Epidermal melanocyte (primary cell): Measurements from ENCODE around the gene NECAB3.
"Not testable (repeated sequence)": the region's sequence is repeated elsewhere in the genome, so short reads cannot be mapped to it uniquely, and the experiment has no call there.

ENCODE experiments used
- DNase-seq: peaks from one replicate; pipeline ENCODE4 v3.0.0; 2011; ENCODE audit warnings: low spot score; ENCODE audit not compliant: insufficient read length

Gene NECAB3

GRCh38 chr20:33651562-33652048, 22.6 kb downstream of the NECAB3 start:
- DNase-seq: no peak

GRCh38 chr20:33650753-33651561, 23.3 kb downstream of the NECAB3 start:
- DNase-seq: no peak

- no peak for DNase-seq
These were observed 24.0 kb downstream of the NECAB3 start for GRCh38 chr20:33650111-33650752.

GRCh38 chr20:33649201-33649681, 25.0 kb downstream of the NECAB3 start:
- DNase-seq: no peak

- no peak for DNase-seq
These were observed 25.7 kb downstream of the NECAB3 start for GRCh38 chr20:33648396-33649004.

GRCh38 chr20:33647603-33648395, 26.4 kb downstream of the NECAB3 start:
- no peak for DNase-seq

GRCh38 chr20:33646959-33647602, 27.1 kb downstream of the NECAB3 start:
- DNase-seq: not testable (repeated sequence)

GRCh38 chr20:33646191-33646590, 28.0 kb downstream of the NECAB3 start:
- DNase-seq: no peak

- DNase-seq: no peak
These were observed 28.8 kb downstream of the NECAB3 start for GRCh38 chr20:33645396-33645795.

GRCh38 chr20:33645072-33645358, 29.2 kb downstream of the NECAB3 start:
- DNase-seq: no peak

- no peak for DNase-seq
These were observed 29.7 kb downstream of the NECAB3 start for GRCh38 chr20:33644313-33645071.

- no peak for DNase-seq
These were observed 33.9 kb downstream of the NECAB3 start for GRCh38 chr20:33640287-33640686.

- no peak for DNase-seq
These were observed 37.5 kb downstream of the NECAB3 start for GRCh38 chr20:33636776-33637175.

- DNase-seq: no peak
These were observed 38.9 kb downstream of the NECAB3 start for GRCh38 chr20:33635341-33635740.

- not testable (repeated sequence) for DNase-seq
These were observed 42.3 kb downstream of the NECAB3 start for GRCh38 chr20:33631910-33632309.

GRCh38 chr20:33630507-33630906, 43.7 kb downstream of the NECAB3 start:
- DNase-seq: no peak

- no peak for DNase-seq
These were observed 44.2 kb downstream of the NECAB3 start for GRCh38 chr20:33629979-33630378.

- DNase-seq: no peak
These were observed 44.7 kb downstream of the NECAB3 start for GRCh38 chr20:33629533-33629932.

- no peak for DNase-seq
These were observed 46.5 kb downstream of the NECAB3 start for GRCh38 chr20:33627577-33628216.

- DNase-seq: no peak
These were observed 48.0 kb downstream of the NECAB3 start for GRCh38 chr20:33626190-33626589.
